HL-60/S4 treated with retinoic acid at 250 ng/mL for 4 days and 3 days (cell line): ENCODE data around the gene MRPS2.

Experiments
- in situ Hi-C: fragments of 300-500 bp; cut with MboI; formaldehyde crosslinking; loops from 2 replicates; pipeline ENCODE4 v1.7.0; 2022; ENCODE audit warnings: low sequenced_read_pairs

The MRPS2 gene

GRCh38 chr9:135498381-135499126, 1.9 kb upstream of the MRPS2 start:
- in situ Hi-C loops = no loop called here

- in situ Hi-C loops = no loop called here
Measured at GRCh38 chr9:135499326-135500070, 984 bp upstream of the MRPS2 start.

GRCh38 chr9:135500071-135500524, 384 bp upstream of the MRPS2 start:
- in situ Hi-C loops = no loop called here

GRCh38 chr9:135501261-135502167, 1.0 kb downstream of the MRPS2 start:
- in situ Hi-C loops = no loop called here

- in situ Hi-C loops = no loop called here
Measured at GRCh38 chr9:135502168-135502872, 1.8 kb downstream of the MRPS2 start.

- in situ Hi-C loops = no loop called here
Measured at GRCh38 chr9:135502873-135503321, 2.4 kb downstream of the MRPS2 start.

- in situ Hi-C loops = no loop called here
Measured at GRCh38 chr9:135503371-135504261, 3.1 kb downstream of the MRPS2 start.

- in situ Hi-C loops = no loop called here
Measured at GRCh38 chr9:135504262-135505243, 4.1 kb downstream of the MRPS2 start.

GRCh38 chr9:135505406-135506187, 5.1 kb downstream of the MRPS2 start:
- in situ Hi-C loops = no loop called here

- in situ Hi-C loops = no loop called here
Measured at GRCh38 chr9:135506327-135507103, 6.0 kb downstream of the MRPS2 start.

GRCh38 chr9:135507104-135508035, 6.9 kb downstream of the MRPS2 start:
- in situ Hi-C loops = no loop called here

- in situ Hi-C loops = no loop called here
Measured at GRCh38 chr9:135508211-135508820, 7.8 kb downstream of the MRPS2 start.

- in situ Hi-C loops = no loop called here
Measured at GRCh38 chr9:135509458-135509857, 9.0 kb downstream of the MRPS2 start.

GRCh38 chr9:135512241-135512603, 11.7 kb downstream of the MRPS2 start:
- in situ Hi-C loops = no loop called here

GRCh38 chr9:135512904-135513303, 12.4 kb downstream of the MRPS2 start:
- in situ Hi-C loops = no loop called here
